SK-N-MC (cell line): ENCODE measurements around the gene GPR17.

Experiments used
- DNase-seq: peaks from one replicate; pipeline ENCODE4 v3.0.0-alpha.2; 2011; ENCODE audit warnings: low read depth, low spot score
- H3K27ac ChIP-seq: fragments of 200-600 bp; sonication (generic); 2 replicates; pipeline ENCODE4 v1.5.1; 2016; ENCODE audit warnings: mixed run types
- H3K36me3 ChIP-seq: fragments of 200-600 bp; sonication (generic); 2 replicates; pipeline ENCODE4 v1.6.1; 2017; ENCODE audit warnings: antibody characterized with exemption, low read length, mixed read lengths; ENCODE audit not compliant: insufficient read depth
- H3K4me3 ChIP-seq: fragments of 200-600 bp; sonication (generic); 2 replicates; pipeline ENCODE4 v1.5.1; 2016
- H3K9ac ChIP-seq: fragments of 200-600 bp; sonication (generic); 2 replicates; pipeline ENCODE4 v1.8.0; 2017; ENCODE audit warnings: mixed run types, mixed read lengths; ENCODE audit not compliant: insufficient read length
- H3K9me3 ChIP-seq: fragments of 200-600 bp; sonication (generic); 2 replicates; pipeline ENCODE4 v1.6.1; 2017; ENCODE audit warnings: low read depth, mild to moderate bottlenecking, antibody characterized with exemption, low read length, moderate library complexity, mixed read lengths
- EZH2 ChIP-seq: fragments of 200-600 bp; sonication (generic); IDR thresholded peaks from one replicate; pipeline ENCODE4 v1.6.1; 2017; ENCODE audit warnings: antibody characterized with exemption
- FOXP2 ChIP-seq: optimal IDR thresholded peaks from 2 replicates; pipeline ENCODE3; 2011; ENCODE audit warnings: mild to moderate bottlenecking, moderate library complexity; ENCODE audit not compliant: insufficient read depth; ENCODE audit errors: extremely low read length, control extremely low read depth
- POLR2AphosphoS5 ChIP-seq: IDR thresholded peaks from 2 replicates; pipeline ENCODE4 v1.6.1; 2012; ENCODE audit warnings: mild to moderate bottlenecking, low read depth, low read length, borderline replicate concordance

The GPR17 gene

GRCh38 chr2:127605691-127606263 is 40.2 kb upstream of the GPR17 start:
- no peak for DNase-seq
- Histone ChIP-seq H3K36me3 (no peaks in the 10 kb centered on the region), H3K9ac (no peak overlapping the region), H3K9me3 (0 out of 2 replicates have a peak, but pooled peaks cover 4% of the 10 kb centered on the region), H3K4me3 (no peak overlapping the region), H3K27ac (no peak overlapping the region)
- TF ChIP-seq EZH2 (no peak), FOXP2 (no peak), POLR2AphosphoS5 (no peak)

DNA sequence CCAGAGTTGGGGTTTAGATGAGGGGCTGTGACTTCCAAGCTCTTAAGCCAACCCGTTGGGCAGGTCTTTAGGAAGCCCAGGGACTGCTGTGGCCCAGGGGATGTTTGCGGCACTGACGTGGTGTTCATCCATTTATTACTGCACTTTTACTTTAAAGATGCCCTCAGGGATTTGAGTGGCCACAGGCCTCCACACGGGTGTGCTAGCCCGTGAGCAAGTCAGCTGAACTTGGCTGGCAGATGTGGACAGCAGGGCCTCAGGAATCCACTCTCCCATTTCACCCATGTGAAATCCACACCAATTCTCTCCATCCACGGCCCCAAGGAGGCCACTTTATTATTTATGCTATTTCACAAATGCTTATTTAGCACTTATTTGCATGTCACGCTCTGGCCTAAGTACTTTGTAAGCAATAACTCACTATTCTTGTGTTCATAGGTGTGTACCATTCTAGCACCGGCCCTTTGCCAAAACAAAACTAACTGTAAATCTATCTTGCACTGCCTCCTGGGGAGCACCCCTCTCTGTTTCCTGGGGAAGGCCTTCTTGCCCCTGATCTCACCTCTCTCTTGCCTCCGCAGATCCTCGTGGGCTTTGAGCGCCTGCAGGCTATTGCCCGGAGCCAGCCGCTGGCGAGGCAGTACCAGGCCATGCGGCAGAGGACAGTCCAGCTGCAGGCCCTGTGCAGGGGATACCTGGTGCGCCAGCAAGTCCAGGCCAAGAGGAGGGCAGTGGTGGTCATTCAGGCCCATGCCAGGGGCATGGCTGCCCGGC is 39.1 kb upstream of the GPR17 start:
- no peaks in the 10 kb centered on the region for H3K36me3 ChIP-seq
- TF ChIP-seq POLR2AphosphoS5: no peak
- no peak for TF ChIP-seq FOXP2
- no peak for TF ChIP-seq EZH2
- no peak overlapping the region for H3K27ac ChIP-seq
- 0 out of 2 replicates have a peak, but pooled peaks cover 1% of the 10 kb centered on the region for H3K9me3 ChIP-seq
- no peak overlapping the region for H3K9ac ChIP-seq
- H3K4me3 ChIP-seq: no peak overlapping the region
- no peak for DNase-seq

DNA sequence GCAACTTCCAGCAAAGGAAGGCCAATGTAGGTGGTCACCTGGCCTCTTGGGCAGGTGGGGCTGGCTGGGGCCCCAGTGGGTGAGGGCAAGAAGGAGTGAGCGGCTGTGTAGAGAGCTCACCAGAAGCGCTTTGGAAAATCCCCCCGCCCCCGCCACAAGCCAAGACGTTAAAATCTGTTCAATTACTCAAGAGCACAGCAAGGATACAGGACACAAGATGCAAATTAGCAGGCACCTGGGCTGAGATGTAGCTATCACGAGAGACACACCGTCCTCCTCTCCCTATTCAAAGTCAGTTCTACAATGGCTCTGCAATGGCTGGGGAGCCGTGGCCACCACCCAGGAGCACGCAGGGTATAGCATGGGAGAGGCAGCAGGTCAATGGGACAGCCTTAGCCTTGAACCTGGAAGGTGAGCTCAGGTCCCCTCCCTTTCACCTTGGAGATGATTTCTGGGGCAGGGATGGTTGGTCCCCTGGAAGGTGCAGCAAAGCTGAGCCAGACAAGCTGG is 38.5 kb upstream of the GPR17 start:
- no peak overlapping the region for H3K4me3 ChIP-seq
- no peaks in the 10 kb centered on the region for H3K36me3 ChIP-seq
- TF ChIP-seq FOXP2 (no peak), POLR2AphosphoS5 (no peak), EZH2 (no peak)
- no peaks in the 10 kb centered on the region for H3K9me3 ChIP-seq
- no peak for DNase-seq
- H3K27ac ChIP-seq: no peak overlapping the region
- no peak overlapping the region for H3K9ac ChIP-seq

GRCh38 chr2:127608061-127609030 is 37.6 kb upstream of the GPR17 start:
- no peaks in the 10 kb centered on the region for H3K36me3 ChIP-seq
- no peak overlapping the region for H3K27ac ChIP-seq
- H3K4me3 ChIP-seq: no peak overlapping the region
- DNase-seq: no peak
- no peak overlapping the region for H3K9ac ChIP-seq
- TF ChIP-seq POLR2AphosphoS5: no peak
- TF ChIP-seq FOXP2: no peak
- no peak for TF ChIP-seq EZH2
- H3K9me3 ChIP-seq: no peaks in the 10 kb centered on the region; the same call in 1 of the 2 replicates

GRCh38 chr2:127609031-127609751 is 36.8 kb upstream of the GPR17 start:
- H3K27ac ChIP-seq: no peak overlapping the region
- H3K9ac ChIP-seq: no peak overlapping the region
- no peak overlapping the region for H3K4me3 ChIP-seq
- DNase-seq: no peak
- no peaks in the 10 kb centered on the region for H3K36me3 ChIP-seq
- no peak for TF ChIP-seq POLR2AphosphoS5
- TF ChIP-seq FOXP2: no peak
- TF ChIP-seq EZH2: no peak
- H3K9me3 ChIP-seq: peaks cover 4% of the 10 kb centered on the region; the same call in 1 of the 2 replicates

GRCh38 chr2:127609818-127610217 is 36.1 kb upstream of the GPR17 start:
- H3K9ac ChIP-seq: no peak overlapping the region
- TF ChIP-seq FOXP2: no peak
- TF ChIP-seq EZH2: no peak
- no peak for TF ChIP-seq POLR2AphosphoS5
- H3K9me3 ChIP-seq: peaks cover 4% of the 10 kb centered on the region; the same call in 1 of the 2 replicates
- no peaks in the 10 kb centered on the region for H3K36me3 ChIP-seq
- H3K4me3 ChIP-seq: no peak overlapping the region
- no peak for DNase-seq
- no peak overlapping the region for H3K27ac ChIP-seq

- Histone ChIP-seq H3K27ac (no peak overlapping the region), H3K9ac (no peak overlapping the region), H3K9me3 (peaks cover 4% of the 10 kb centered on the region; the same call in 1 of the 2 replicates), H3K4me3 (no peak overlapping the region), H3K36me3 (no peaks in the 10 kb centered on the region)
- DNase-seq: no peak
- no peak for TF ChIP-seq EZH2
- TF ChIP-seq FOXP2: no peak
- no peak for TF ChIP-seq POLR2AphosphoS5
Observed at GRCh38 chr2:127610561-127610960, 35.4 kb upstream of the GPR17 start.
